ENCODE data around the gene WDR37. TPM values are rescaled to one million over a fixed set of nuclear protein-coding genes. Genes with fewer than 3 reads are reported as not detected.

Gene WDR37
- total and polyA plus RNA-seq, 2 experiments from 2014 or later, result 13.7 to 16.5 TPM

- TF ChIP-seq EZH2 (IDR thresholded peaks at IDR 0.05; ENCODE audit: insufficient read depth, poor library complexity, severe bottlenecking) (no peak), EZH2phosphoT487 (IDR thresholded peaks at IDR 0.05; ENCODE audit: insufficient read depth, low read depth) (no peak)
- H3K4me1 ChIP-seq (ENCODE audit: insufficient read depth), result peaks cover 7% of the 10 kb centered on the region; the same call in 1 of the 2 replicates
- no peaks in the 10 kb centered on the region for H4K20me1 ChIP-seq (ENCODE audit: insufficient read depth)
- DNase-seq, result no peak
- peaks cover 100% of the 10 kb centered on the region for H3K79me2 ChIP-seq (ENCODE audit: insufficient read depth)
- H3K27me3 ChIP-seq (replicated peaks; ENCODE audit: insufficient read depth), result no peaks in the 10 kb centered on the region
- no peaks in the 10 kb centered on the region for H3K9me3 ChIP-seq (ENCODE audit: low read depth)
- peaks cover 12% of the 10 kb centered on the region for H3K36me3 ChIP-seq (ENCODE audit: low read depth)
- no peak overlapping the region for H3K9ac ChIP-seq
- no peak overlapping the region for H3K4me2 ChIP-seq (ENCODE audit: unreplicated experiment)
- no peak overlapping the region for H2AFZ ChIP-seq
- H3F3A ChIP-seq (ENCODE audit: insufficient read depth), result 0 out of 2 replicates have a peak, but pooled peaks cover 4% of the 10 kb centered on the region
- H3K27ac ChIP-seq, result no peak overlapping the region
- WGBS, 2 experiments (ENCODE audit: low coverage in 1 of 2, low lambda C conversion rate in 2 of 2, missing lambda C conversion rate in 2 of 2), result 90 to 92% methylated on average over 10 of the region's 10 CpGs
- H3K9me2 ChIP-seq (ENCODE audit: insufficient read depth), result no peaks in the 10 kb centered on the region
- in situ Hi-C loops (cut with MboI), result no loop called here
- no peak overlapping the region for H3K4me3 ChIP-seq
These were observed 12.5 kb downstream of the WDR37 start for GRCh38 chr10:1068380-1069361.

DNA sequence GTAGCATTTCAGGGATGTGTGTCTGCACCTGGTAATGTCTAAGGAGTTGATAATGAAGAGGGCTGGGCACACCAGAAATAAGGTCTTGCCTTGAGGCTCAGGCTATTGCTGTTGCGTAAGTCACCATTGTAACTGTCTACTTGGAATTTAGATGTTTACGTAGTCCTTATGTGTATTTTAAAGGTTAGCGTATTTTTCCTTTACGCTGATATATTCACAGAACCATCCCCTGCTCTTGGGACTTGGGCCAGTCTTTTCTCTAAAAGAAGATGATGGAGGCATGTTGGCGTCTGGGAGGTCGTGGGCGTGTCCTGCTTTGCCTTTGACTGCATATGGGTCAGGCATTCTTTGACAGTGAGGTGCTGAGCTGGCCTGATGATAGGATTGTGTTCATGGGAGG, 14.7 kb downstream of the WDR37 start:
- no peak overlapping the region for H3K27ac ChIP-seq
- peaks cover 99% of the 10 kb centered on the region for H3K79me2 ChIP-seq (ENCODE audit: insufficient read depth)
- peaks cover 7% of the 10 kb centered on the region; the same call in 1 of the 2 replicates for H3K4me1 ChIP-seq (ENCODE audit: insufficient read depth)
- H4K20me1 ChIP-seq (ENCODE audit: insufficient read depth), result no peaks in the 10 kb centered on the region
- H3F3A ChIP-seq (ENCODE audit: insufficient read depth), result 0 out of 2 replicates have a peak, but pooled peaks cover 4% of the 10 kb centered on the region
- H3K9me2 ChIP-seq (ENCODE audit: insufficient read depth), result no peaks in the 10 kb centered on the region
- TF ChIP-seq EZH2phosphoT487 (IDR thresholded peaks at IDR 0.05; ENCODE audit: insufficient read depth, low read depth), result no peak
- no peak for TF ChIP-seq EZH2 (IDR thresholded peaks at IDR 0.05; ENCODE audit: insufficient read depth, poor library complexity, severe bottlenecking)
- H3K27me3 ChIP-seq (replicated peaks; ENCODE audit: insufficient read depth), result no peaks in the 10 kb centered on the region
- DNase-seq, result peak; percentile 36
- H3K4me2 ChIP-seq (ENCODE audit: unreplicated experiment), result no peak overlapping the region
- peaks cover 12% of the 10 kb centered on the region for H3K36me3 ChIP-seq (ENCODE audit: low read depth)
- H3K9ac ChIP-seq, result no peak overlapping the region
- H3K4me3 ChIP-seq, result no peak overlapping the region
- no peak overlapping the region for H2AFZ ChIP-seq
- in situ Hi-C loops (cut with MboI), result no loop called here
- H3K9me3 ChIP-seq (ENCODE audit: low read depth), result no peaks in the 10 kb centered on the region
- WGBS, 2 experiments (ENCODE audit: low coverage in 1 of 2, low lambda C conversion rate in 2 of 2, missing lambda C conversion rate in 2 of 2), result 86 to 87% methylated on average over 7 of the region's 7 CpGs

DNA sequence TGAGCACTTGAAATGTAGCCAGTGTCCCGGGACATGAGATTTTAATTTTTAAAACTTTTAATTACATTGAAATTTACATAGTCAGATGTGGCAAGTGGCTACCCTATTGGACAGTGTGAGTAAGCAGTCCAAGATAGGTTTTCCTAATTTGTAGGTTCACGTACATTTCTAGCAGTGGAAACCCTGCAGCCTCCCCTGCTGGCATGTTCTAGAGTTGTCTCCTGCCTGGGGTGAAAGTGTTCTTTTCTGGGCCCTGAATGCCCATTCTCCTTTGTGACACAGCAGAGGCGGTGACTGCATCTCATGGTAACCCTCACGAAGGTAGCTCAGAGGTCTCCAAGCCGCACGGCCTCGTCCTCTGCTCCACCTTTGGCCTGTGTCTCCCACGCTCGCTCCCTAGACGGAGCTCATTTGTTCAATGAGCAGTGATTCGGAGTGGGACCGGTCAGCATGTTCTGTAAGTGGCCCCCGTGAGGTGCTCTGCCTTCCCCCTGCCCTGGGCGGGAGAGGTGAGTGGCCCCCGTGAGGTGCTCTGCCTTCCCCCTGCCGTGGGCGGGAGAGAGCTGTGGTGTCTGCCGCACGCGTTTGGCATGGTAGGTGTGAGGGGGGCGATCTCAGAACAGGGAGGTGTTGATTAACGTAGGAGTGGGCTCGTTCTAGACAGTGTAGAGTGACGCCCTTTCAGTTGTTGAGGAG, 18.0 kb downstream of the WDR37 start:
- no peaks in the 10 kb centered on the region for H4K20me1 ChIP-seq (ENCODE audit: insufficient read depth)
- 93 to 95% methylated on average over 22 to 24 of the region's 24 CpGs for WGBS, 2 experiments (ENCODE audit: low coverage in 1 of 2, low lambda C conversion rate in 2 of 2, missing lambda C conversion rate in 2 of 2)

GRCh38 chr10:1074748-1075308, 18.6 kb downstream of the WDR37 start:
- in situ Hi-C loops (cut with MboI), result no loop called here
- 0 out of 2 replicates have a peak, but pooled peaks cover 4% of the 10 kb centered on the region for H3F3A ChIP-seq (ENCODE audit: insufficient read depth)
- peaks cover 7% of the 10 kb centered on the region; the same call in 1 of the 2 replicates for H3K4me1 ChIP-seq (ENCODE audit: insufficient read depth)
- 87 to 89% methylated on average over 18 of the region's 18 CpGs for whole genome bisulfite sequencing, 2 experiments (ENCODE audit: low coverage in 1 of 2, low lambda C conversion rate in 2 of 2, missing lambda C conversion rate in 2 of 2)
- H3K36me3 ChIP-seq (ENCODE audit: low read depth), result peaks cover 27% of the 10 kb centered on the region
- H3K9ac ChIP-seq, result no peak overlapping the region
- no peaks in the 10 kb centered on the region for H3K9me3 ChIP-seq (ENCODE audit: low read depth)
- H2AFZ ChIP-seq, result no peak overlapping the region
- peaks cover 75% of the 10 kb centered on the region for H3K79me2 ChIP-seq (ENCODE audit: insufficient read depth)
- peak; percentile 23 for DNase-seq
- H3K4me2 ChIP-seq (ENCODE audit: unreplicated experiment), result no peak overlapping the region
- H3K27ac ChIP-seq, result no peak overlapping the region
- H3K4me3 ChIP-seq, result no peak overlapping the region
- H4K20me1 ChIP-seq (ENCODE audit: insufficient read depth), result no peaks in the 10 kb centered on the region
- TF ChIP-seq EZH2phosphoT487 (IDR thresholded peaks at IDR 0.05; ENCODE audit: insufficient read depth, low read depth) (no peak), EZH2 (IDR thresholded peaks at IDR 0.05; ENCODE audit: insufficient read depth, poor library complexity, severe bottlenecking) (no peak)
- H3K27me3 ChIP-seq (replicated peaks; ENCODE audit: insufficient read depth), result no peaks in the 10 kb centered on the region
- H3K9me2 ChIP-seq (ENCODE audit: insufficient read depth), result no peaks in the 10 kb centered on the region

More for the DNA sequence above, 18.0 kb downstream of the WDR37 start:
- peaks cover 22% of the 10 kb centered on the region for H3K36me3 ChIP-seq (ENCODE audit: low read depth)
- no peak overlapping the region for H3K4me3 ChIP-seq
- H3F3A ChIP-seq (ENCODE audit: insufficient read depth), result 0 out of 2 replicates have a peak, but pooled peaks cover 4% of the 10 kb centered on the region
- TF ChIP-seq EZH2 (IDR thresholded peaks at IDR 0.05; ENCODE audit: insufficient read depth, poor library complexity, severe bottlenecking) (no peak), EZH2phosphoT487 (IDR thresholded peaks at IDR 0.05; ENCODE audit: insufficient read depth, low read depth) (no peak)
- no peak overlapping the region for H2AFZ ChIP-seq
- in situ Hi-C loops (cut with MboI), result no loop called here
- no peaks in the 10 kb centered on the region for H3K27me3 ChIP-seq (replicated peaks; ENCODE audit: insufficient read depth)
- H3K79me2 ChIP-seq (ENCODE audit: insufficient read depth), result peaks cover 82% of the 10 kb centered on the region
- no peak overlapping the region for H3K9ac ChIP-seq
- H3K4me2 ChIP-seq (ENCODE audit: unreplicated experiment), result no peak overlapping the region
- H3K9me3 ChIP-seq (ENCODE audit: low read depth), result no peaks in the 10 kb centered on the region
- no peak overlapping the region for H3K27ac ChIP-seq
- DNase-seq, result peak; percentile 7
- peaks cover 7% of the 10 kb centered on the region; the same call in 1 of the 2 replicates for H3K4me1 ChIP-seq (ENCODE audit: insufficient read depth)
- no peaks in the 10 kb centered on the region for H3K9me2 ChIP-seq (ENCODE audit: insufficient read depth)

All from GM23248 (cell line).